Chondrocyte (in vitro differentiated cells): ENCODE data around the gene CANT1. TPM values are rescaled to one million over a fixed set of nuclear protein-coding genes. Genes with fewer than 3 reads are reported as not detected.

Experiments used
- DNase-seq: peaks from one replicate; pipeline ENCODE4 v3.0.0; 2021; ENCODE audit warnings: mixed read lengths, low spot score
- H3K27ac Mint-ChIP-seq: one replicate; pipeline ENCODE4 v1.8.0; 2021; ENCODE audit warnings: mild to moderate bottlenecking, moderate library complexity, mixed read lengths; ENCODE audit not compliant: unreplicated experiment
- H3K27me3 Mint-ChIP-seq: 2 replicates; pipeline ENCODE4 v1.8.0; 2021; ENCODE audit warnings: low read depth, mixed read lengths
- H3K36me3 Mint-ChIP-seq: 2 replicates; pipeline ENCODE4 v1.8.0; 2021; ENCODE audit warnings: low read depth, mixed read lengths
- H3K4me1 Mint-ChIP-seq: 2 replicates; pipeline ENCODE4 v1.8.0; 2021; ENCODE audit warnings: low read depth, mild to moderate bottlenecking, mixed read lengths
- H3K4me3 Mint-ChIP-seq: one replicate; pipeline ENCODE4 v1.8.0; 2021; ENCODE audit warnings: mild to moderate bottlenecking, moderate library complexity, mixed read lengths; ENCODE audit not compliant: unreplicated experiment
- H3K9me3 Mint-ChIP-seq: 2 replicates; pipeline ENCODE4 v1.8.0; 2021; ENCODE audit warnings: low read depth, mixed read lengths
- total RNA-seq: library from RNA; stranded (reverse); gene quantifications from 3 replicates; pipeline ENCODE4 v1.2.1, GENCODE V29; 2021
- TF ChIP-seq, protein P1 (sequence below): fragments of 200-600 bp; sonication (generic); IDR thresholded peaks from 2 replicates; pipeline ENCODE4 v1.5.0; 2021; ENCODE audit warnings: antibody characterized with exemption, mild to moderate bottlenecking, moderate library complexity

CANT1 gene
- total RNA-seq, 1 donor from 2014 or later = 50.5 TPM

DNA sequence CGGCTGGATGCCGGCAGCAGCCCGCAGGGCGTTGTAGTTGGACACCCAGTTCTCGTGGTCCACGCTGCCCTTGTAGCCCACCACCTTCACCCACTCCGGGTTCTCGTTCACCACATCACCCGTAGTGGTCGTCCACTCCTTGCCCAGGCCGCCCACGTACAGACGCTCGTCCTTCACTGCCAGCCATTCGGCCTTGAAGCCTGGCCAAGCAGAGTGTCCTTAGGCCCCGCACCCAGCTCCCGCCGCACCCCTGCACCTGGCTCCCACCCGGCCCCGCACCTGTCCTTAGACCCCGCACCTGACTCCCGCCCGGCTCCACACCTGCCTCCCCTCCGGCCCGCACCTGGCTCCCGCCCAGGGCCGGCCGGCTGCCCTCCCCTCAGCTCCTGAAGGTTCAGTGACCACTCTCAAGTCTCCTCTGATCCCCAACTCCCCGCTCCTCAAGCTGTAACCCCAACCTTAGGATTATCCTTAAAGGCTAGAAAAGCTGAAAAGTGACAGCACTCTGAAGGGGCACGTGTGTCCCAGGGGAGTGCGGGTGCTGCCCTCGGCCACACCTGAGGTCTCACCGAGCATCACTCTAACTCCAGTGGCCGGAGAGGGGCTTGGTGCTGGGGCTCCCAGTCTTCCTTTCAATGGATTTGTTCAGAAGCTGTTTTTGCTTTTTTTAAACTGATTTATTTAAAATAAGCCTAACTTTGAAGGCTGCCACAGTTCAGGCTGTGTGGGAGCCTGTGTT, 14.4 kb downstream of the CANT1 start:
- DNase-seq = no peak
- peaks cover 15% of the 10 kb centered on the region for H3K36me3 Mint-ChIP-seq
- H3K9me3 Mint-ChIP-seq = no peaks in the 10 kb centered on the region
- no peak overlapping the region for H3K4me3 Mint-ChIP-seq
- TF ChIP-seq, protein P1, sequence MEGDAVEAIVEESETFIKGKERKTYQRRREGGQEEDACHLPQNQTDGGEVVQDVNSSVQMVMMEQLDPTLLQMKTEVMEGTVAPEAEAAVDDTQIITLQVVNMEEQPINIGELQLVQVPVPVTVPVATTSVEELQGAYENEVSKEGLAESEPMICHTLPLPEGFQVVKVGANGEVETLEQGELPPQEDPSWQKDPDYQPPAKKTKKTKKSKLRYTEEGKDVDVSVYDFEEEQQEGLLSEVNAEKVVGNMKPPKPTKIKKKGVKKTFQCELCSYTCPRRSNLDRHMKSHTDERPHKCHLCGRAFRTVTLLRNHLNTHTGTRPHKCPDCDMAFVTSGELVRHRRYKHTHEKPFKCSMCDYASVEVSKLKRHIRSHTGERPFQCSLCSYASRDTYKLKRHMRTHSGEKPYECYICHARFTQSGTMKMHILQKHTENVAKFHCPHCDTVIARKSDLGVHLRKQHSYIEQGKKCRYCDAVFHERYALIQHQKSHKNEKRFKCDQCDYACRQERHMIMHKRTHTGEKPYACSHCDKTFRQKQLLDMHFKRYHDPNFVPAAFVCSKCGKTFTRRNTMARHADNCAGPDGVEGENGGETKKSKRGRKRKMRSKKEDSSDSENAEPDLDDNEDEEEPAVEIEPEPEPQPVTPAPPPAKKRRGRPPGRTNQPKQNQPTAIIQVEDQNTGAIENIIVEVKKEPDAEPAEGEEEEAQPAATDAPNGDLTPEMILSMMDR = no peak
- H3K27me3 Mint-ChIP-seq = no peaks in the 10 kb centered on the region
- no peak overlapping the region for H3K27ac Mint-ChIP-seq
- H3K4me1 Mint-ChIP-seq = no peaks in the 10 kb centered on the region

DNA sequence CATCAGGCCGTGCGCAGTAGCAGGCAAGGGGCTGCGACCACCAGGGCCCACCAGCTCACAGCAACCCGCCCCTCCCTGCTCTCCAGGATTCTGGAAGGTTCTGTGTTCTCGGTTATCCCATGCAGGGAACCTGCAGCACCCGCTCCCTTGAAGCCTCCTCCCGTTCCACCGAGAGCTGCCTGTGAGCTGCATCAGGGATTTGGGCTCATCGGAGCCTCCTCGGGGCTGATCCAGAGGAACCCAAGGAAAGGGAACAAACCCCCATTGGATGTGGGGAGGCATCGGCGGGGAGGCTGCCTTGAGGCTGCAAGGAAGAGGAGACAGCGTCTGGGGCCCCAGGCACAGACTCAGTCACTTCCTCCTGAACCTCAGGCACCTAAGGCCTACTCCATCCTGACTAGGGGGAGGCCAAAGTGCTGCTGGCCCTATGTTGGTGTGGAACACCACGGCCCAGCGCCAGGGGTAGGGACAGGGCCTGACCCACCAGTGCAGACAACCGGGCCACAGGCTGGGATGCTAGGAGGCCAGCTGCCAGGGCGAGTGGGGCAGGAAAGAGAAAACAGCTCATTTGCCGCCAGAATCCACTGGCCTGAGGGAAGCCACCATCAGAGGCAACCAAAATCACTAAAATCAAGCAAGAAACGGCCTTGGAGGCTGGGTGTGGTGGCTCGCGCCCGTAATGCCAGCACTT, 15.4 kb downstream of the CANT1 start:
- H3K27ac Mint-ChIP-seq = no peak overlapping the region
- no peak overlapping the region for H3K4me3 Mint-ChIP-seq
- H3K27me3 Mint-ChIP-seq = no peaks in the 10 kb centered on the region
- H3K36me3 Mint-ChIP-seq = peaks cover 13% of the 10 kb centered on the region
- DNase-seq = no peak
- TF ChIP-seq, protein P1 = no peak
- H3K9me3 Mint-ChIP-seq = no peaks in the 10 kb centered on the region
- H3K4me1 Mint-ChIP-seq = no peaks in the 10 kb centered on the region

DNA sequence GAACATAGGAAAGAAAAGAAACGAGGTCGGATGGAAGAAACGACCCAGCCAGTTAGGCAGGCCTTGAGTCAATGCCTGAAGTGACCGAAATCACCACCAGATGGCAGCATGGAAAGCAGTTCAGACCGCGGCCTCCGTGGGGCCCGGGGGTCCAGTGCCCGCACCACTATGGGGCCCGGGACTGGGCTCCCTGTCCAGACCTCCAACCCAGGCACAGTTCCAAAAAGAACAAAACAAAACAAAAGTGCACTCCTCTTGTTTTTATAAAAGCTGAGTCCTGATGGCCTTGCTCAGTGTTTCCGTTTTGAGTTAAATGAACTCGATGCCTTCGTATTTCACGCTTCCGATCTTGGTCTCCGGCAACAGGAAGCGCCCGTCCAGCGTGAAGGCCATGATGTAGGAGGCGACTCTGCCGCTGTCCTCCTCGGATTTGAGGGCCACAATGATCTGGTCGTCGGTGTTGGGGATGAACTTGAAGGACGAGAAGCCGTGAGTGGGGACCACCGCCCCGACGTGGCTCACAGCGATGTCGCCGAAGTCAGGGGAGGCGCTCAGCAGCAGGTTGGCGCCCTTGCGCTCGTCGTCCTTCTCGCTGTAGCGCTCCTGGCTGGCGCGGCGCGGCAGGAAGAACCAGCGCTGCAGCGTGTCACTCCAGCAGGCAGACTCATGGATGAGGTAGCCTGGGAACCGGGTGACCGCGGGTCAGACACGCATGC, 16.2 kb downstream of the CANT1 start:
- no peak overlapping the region for H3K4me3 Mint-ChIP-seq
- H3K27me3 Mint-ChIP-seq = no peaks in the 10 kb centered on the region
- TF ChIP-seq, protein P1 = peak; percentile 91
- no peak for DNase-seq
- peaks cover 13% of the 10 kb centered on the region for H3K36me3 Mint-ChIP-seq
- no peaks in the 10 kb centered on the region for H3K4me1 Mint-ChIP-seq
- peak overlapping the region; percentile 45 for H3K27ac Mint-ChIP-seq
- no peaks in the 10 kb centered on the region for H3K9me3 Mint-ChIP-seq

DNA sequence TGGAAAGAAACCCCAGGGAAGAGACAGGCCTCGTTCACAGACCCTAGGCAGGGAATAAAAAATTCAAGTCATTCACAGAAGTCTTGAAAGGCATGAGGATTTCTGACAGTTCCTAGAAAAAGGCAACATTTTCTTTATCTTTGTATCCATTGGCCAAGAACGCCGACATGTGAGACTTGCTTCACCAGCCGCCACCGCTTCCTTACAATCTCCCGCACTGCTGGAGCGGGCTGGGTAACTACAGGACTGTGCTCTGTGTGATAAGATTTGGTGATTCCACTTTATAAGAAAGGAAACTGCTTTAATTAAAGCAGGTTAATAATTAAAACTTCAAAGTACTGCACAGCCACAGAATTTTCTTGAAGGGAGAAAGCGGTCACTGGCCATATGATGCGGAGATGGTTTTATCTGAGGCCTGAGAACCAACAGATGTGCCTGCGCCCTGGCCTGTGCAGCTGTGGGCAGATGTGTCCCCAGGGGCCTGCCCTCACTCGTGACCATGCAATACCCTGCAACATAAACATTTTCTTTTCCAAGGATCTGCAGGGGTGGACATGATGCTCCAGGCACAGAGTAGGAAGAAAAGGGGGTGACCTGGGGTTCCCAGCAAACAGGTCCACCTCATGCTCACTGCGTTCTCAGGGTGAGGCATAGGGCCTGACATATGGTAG, 16.9 kb downstream of the CANT1 start:
- Mint-ChIP-seq H3K4me1 (peaks cover under 1% of the 10 kb centered on the region), H3K36me3 (peaks cover 13% of the 10 kb centered on the region), H3K4me3 (no peak overlapping the region), H3K27ac (no peak overlapping the region), H3K27me3 (no peaks in the 10 kb centered on the region), H3K9me3 (no peaks in the 10 kb centered on the region)
- no peak for DNase-seq
- TF ChIP-seq, protein P1 = no peak
